IMR-90 (cell line): ENCODE data around the gene CRYZL1. TPM values are rescaled to one million over a fixed set of nuclear protein-coding genes. Genes with fewer than 3 reads are reported as not detected.
A peak's percentile ranks its signal among the peaks of the same experiment; 100 is the strongest.

Experiments used
- ATAC-seq: fragments of 200-7000 bp; cut with Tn5 transposase; 2 replicates; pipeline ENCODE4 v1.9.1; 2020; ENCODE audit warnings: low read depth, mild to moderate bottlenecking, moderate library complexity
- BruUV-seq: library from RNA; stranded (reverse); fragments of 400-500 nt; replicated peaks from 2 replicates; lab custom pipeline; 2021; lab: Mats Ljungman, UMichigan
- CTCF ChIA-PET: fragments of 300-600 bp; formaldehyde crosslinking; extraction: SDS; loops from one replicate; lab custom pipeline; 2021; ENCODE audit warnings: antibody characterized with exemption; lab: Yijun Ruan, JAX
- POLR2A ChIA-PET: fragments of 300-600 bp; sonication (Branson Sonifier 250); formaldehyde crosslinking; loops from one replicate; lab custom pipeline; 2022; ENCODE audit warnings: antibody characterized with exemption; ENCODE audit not compliant: unreplicated experiment; lab: Charles Lee
- DNase-seq: peaks from one replicate; pipeline ENCODE4 v3.0.0; 2013
- H2AFZ ChIP-seq: replicated peaks from 2 replicates; pipeline ENCODE3; 2013; ENCODE audit warnings: low read length, mild to moderate bottlenecking; ENCODE audit not compliant: poor library complexity
- H2AK5ac ChIP-seq: 2 replicates; pipeline ENCODE4 v1.6.1; 2013; ENCODE audit warnings: low read depth, low read length, inconsistent platforms
- H2AK9ac ChIP-seq: replicated peaks from 2 replicates; pipeline ENCODE3; 2013; ENCODE audit warnings: mild to moderate bottlenecking, low read depth, low read length, moderate library complexity; ENCODE audit not compliant: poor library complexity
- H2BK120ac ChIP-seq: 2 replicates; pipeline ENCODE4 v1.6.1; 2013; ENCODE audit warnings: low read depth, low read length, inconsistent platforms
- H2BK15ac ChIP-seq: 3 replicates; pipeline ENCODE4 v1.6.1; 2013; ENCODE audit warnings: low read depth, low read length, inconsistent platforms
- H2BK20ac ChIP-seq: 2 replicates; pipeline ENCODE4 v1.6.1; 2013; ENCODE audit warnings: low read depth, mild to moderate bottlenecking, inconsistent platforms, low read length, moderate library complexity
- H2BK5ac ChIP-seq: 2 replicates; pipeline ENCODE4 v1.6.1; 2013; ENCODE audit warnings: mild to moderate bottlenecking, low read depth, low read length, inconsistent platforms; ENCODE audit not compliant: poor library complexity, severe bottlenecking
- H3K14ac ChIP-seq: replicated peaks from 2 replicates; pipeline ENCODE4 v1.6.1; 2013; ENCODE audit warnings: low read depth, low read length, inconsistent platforms
- H3K18ac ChIP-seq: 2 replicates; pipeline ENCODE4 v1.6.1; 2013; ENCODE audit warnings: low read depth, low read length, control low read depth
- H3K23ac ChIP-seq: 2 replicates; pipeline ENCODE4 v1.6.1; 2013; ENCODE audit warnings: low read depth, low read length, inconsistent platforms
- H3K27ac ChIP-seq: 2 replicates; pipeline ENCODE4 v1.5.1; 2013; ENCODE audit warnings: mild to moderate bottlenecking, control low read depth, low read length; ENCODE audit not compliant: insufficient read depth
- H3K27me3 ChIP-seq: 2 replicates; pipeline ENCODE4 v1.6.1; 2013; ENCODE audit warnings: low read length; ENCODE audit not compliant: control insufficient read depth, insufficient read depth
- H3K36me3 ChIP-seq: 2 replicates; pipeline ENCODE4 v1.6.1; 2013; ENCODE audit warnings: low read length, mixed read lengths; ENCODE audit not compliant: control insufficient read depth, insufficient read depth
- H3K4ac ChIP-seq: 2 replicates; pipeline ENCODE4 v1.6.1; 2013; ENCODE audit warnings: low read depth, low read length, inconsistent platforms
- H3K4me1 ChIP-seq: 2 replicates; pipeline ENCODE4 v1.6.1; 2013; ENCODE audit warnings: low read length, mixed read lengths; ENCODE audit not compliant: control insufficient read depth, insufficient read depth
- H3K4me2 ChIP-seq: 2 replicates; pipeline ENCODE4 v1.6.1; 2013; ENCODE audit warnings: low read depth, mild to moderate bottlenecking, control low read depth, low read length, moderate library complexity
- H3K4me3 ChIP-seq: 2 replicates; pipeline ENCODE4 v1.5.1; 2013; ENCODE audit warnings: low read depth, mild to moderate bottlenecking, control low read depth, low read length, moderate library complexity; ENCODE audit not compliant: insufficient read depth
- H3K56ac ChIP-seq: 2 replicates; pipeline ENCODE4 v1.6.1; 2013; ENCODE audit warnings: low read length, inconsistent platforms; ENCODE audit not compliant: insufficient read depth; ENCODE audit errors: extremely low read depth
- H3K79me1 ChIP-seq, 2 experiments: 2 replicates each; pipeline ENCODE4 v1.6.1; 2013; ENCODE audit warnings: low read length in 2 of 2, inconsistent platforms in 1 of 2, low read depth in 1 of 2
- H3K9ac ChIP-seq: 2 replicates; pipeline ENCODE4 v1.6.1; 2013; ENCODE audit warnings: low read depth, low read length, control low read depth
- H3K9me1 ChIP-seq: 2 replicates; pipeline ENCODE4 v1.6.1; 2013; ENCODE audit warnings: low read length, inconsistent platforms; ENCODE audit not compliant: insufficient read depth
- H3K9me3 ChIP-seq: 2 replicates; pipeline ENCODE4 v1.6.1; 2013; ENCODE audit warnings: low read length; ENCODE audit not compliant: control insufficient read depth, insufficient read depth
- H4K20me1 ChIP-seq: 2 replicates; pipeline ENCODE4 v1.6.1; 2013; ENCODE audit warnings: low read length, inconsistent platforms; ENCODE audit not compliant: insufficient read depth
- H4K5ac ChIP-seq: 2 replicates; pipeline ENCODE4 v1.6.1; 2013; ENCODE audit warnings: mild to moderate bottlenecking, low read depth, low read length, control low read depth
- H4K8ac ChIP-seq, 2 experiments: 2 replicates each; pipeline ENCODE4 v1.6.1; 2013; ENCODE audit warnings: low read depth in 2 of 2, low read length in 2 of 2, control low read depth in 1 of 2, inconsistent platforms in 1 of 2
- H4K91ac ChIP-seq: 2 replicates; pipeline ENCODE4 v1.6.1; 2013; ENCODE audit warnings: low read depth, low read length, inconsistent platforms; ENCODE audit not compliant: insufficient read depth
- BHLHE40 ChIP-seq: fragments of 150-350 bp; IDR thresholded peaks from 2 replicates; pipeline ENCODE4 v1.6.1; 2016; ENCODE audit warnings: mild to moderate bottlenecking, low read depth, low read length
- CHD1 ChIP-seq: IDR thresholded peaks from 2 replicates; pipeline ENCODE4 v1.6.1; 2012; ENCODE audit warnings: low read depth, low read length, improper control_type of control experiment
- FOS ChIP-seq: fragments of 150-350 bp; IDR thresholded peaks from 2 replicates; pipeline ENCODE4 v1.6.1; 2016; ENCODE audit warnings: low read depth, low read length
- MAFK ChIP-seq: IDR thresholded peaks from 2 replicates; pipeline ENCODE4 v1.6.1; 2012; ENCODE audit warnings: low read depth, low read length, improper control_type of control experiment
- MAZ ChIP-seq: IDR thresholded peaks from 2 replicates; pipeline ENCODE4 v1.6.1; 2012; ENCODE audit warnings: low read depth, mild to moderate bottlenecking, low read length, improper control_type of control experiment, moderate library complexity, borderline replicate concordance
- MXI1 ChIP-seq: IDR thresholded peaks from 2 replicates; pipeline ENCODE4 v1.6.1; 2012; ENCODE audit warnings: low read depth, mild to moderate bottlenecking, low read length, moderate library complexity, borderline replicate concordance
- NFE2L2 ChIP-seq: fragments of 150-350 bp; IDR thresholded peaks from 2 replicates; pipeline ENCODE4 v1.6.1; 2016; ENCODE audit warnings: low read depth, mild to moderate bottlenecking, low read length
- RAD21 ChIP-seq: IDR thresholded peaks from 2 replicates; pipeline ENCODE4 v1.6.1; 2012; ENCODE audit warnings: low read length, improper control_type of control experiment
- RCOR1 ChIP-seq: IDR thresholded peaks from 2 replicates; pipeline ENCODE4 v1.6.1; 2012; ENCODE audit warnings: mild to moderate bottlenecking, low read length, improper control_type of control experiment; ENCODE audit not compliant: insufficient replicate concordance
- RFX5 ChIP-seq: IDR thresholded peaks from 2 replicates; pipeline ENCODE4 v1.8.0; 2012; ENCODE audit warnings: low read depth, mild to moderate bottlenecking, low read length, moderate library complexity
- SMC3 ChIP-seq: fragments of 150-350 bp; IDR thresholded peaks from 2 replicates; pipeline ENCODE4 v1.6.1; 2016; ENCODE audit warnings: low read depth, mild to moderate bottlenecking, antibody characterized with exemption, low read length, moderate library complexity
- WGBS, 2 experiments: methylation state at CpG; one replicate each; pipeline versions ENCODE4 v1.1.5 to v1.1.7; 2013; ENCODE audit warnings: missing lambda C conversion rate in 2 of 2; ENCODE audit not compliant: insufficient read length in 1 of 2; ENCODE audit errors: extremely low coverage in 2 of 2; 5-methylcytosine and 5-hydroxymethylcytosine counted together
- dilution Hi-C: fragments of 300-500 bp; cut with HindIII; formaldehyde crosslinking; loops from one replicate; pipeline ENCODE4 v1.14.3; 2018; ENCODE audit warnings: low sequenced_read_pairs; ENCODE audit not compliant: unreplicated experiment
- in situ Hi-C: fragments of 300-500 bp; cut with MboI; formaldehyde crosslinking; loops from 3 replicates; pipeline ENCODE4 v1.14.3; 2019; ENCODE audit warnings: low sequenced_read_pairs, inconsistent platforms, mixed read lengths
- intact Hi-C: fragments of 100-400 bp; cut with micrococcal nuclease; formaldehyde crosslinking; loops from 2 replicates; pipeline ENCODE4 v1.10.0; 2022
- polyA plus RNA-seq, 3 experiments: library from polyadenylated mRNA; depleted of rRNA; stranded (reverse); fragments of >200 nt; gene quantifications; 2 replicates each; pipeline ENCODE4 v1.2.3, GENCODE V29; 2012; ENCODE audit warnings: low replicate concordance in 1 of 3
- total RNA-seq: library from RNA; depleted of rRNA; stranded (reverse); fragments of >200 nt; gene quantifications from 2 replicates; pipeline ENCODE4 v1.2.3, GENCODE V29; 2012
- TF ChIP-seq, protein P1 (sequence below): conservative IDR thresholded peaks from 2 replicates; pipeline ENCODE4 v1.5.1; 2012; ENCODE audit warnings: mild to moderate bottlenecking, low read depth, low read length, improper control_type of control experiment
- TF ChIP-seq, protein P2 (sequence below): fragments of 150-350 bp; IDR thresholded peaks from 2 replicates; pipeline ENCODE4 v1.6.1; 2017; ENCODE audit warnings: mild to moderate bottlenecking, antibody characterized with exemption, low read length, low read depth

CRYZL1 gene
- total and polyA plus RNA-seq, 2 of the 4 experiments (the other 2 are of a cell fraction): 19.9 to 28.5 TPM

DNA sequence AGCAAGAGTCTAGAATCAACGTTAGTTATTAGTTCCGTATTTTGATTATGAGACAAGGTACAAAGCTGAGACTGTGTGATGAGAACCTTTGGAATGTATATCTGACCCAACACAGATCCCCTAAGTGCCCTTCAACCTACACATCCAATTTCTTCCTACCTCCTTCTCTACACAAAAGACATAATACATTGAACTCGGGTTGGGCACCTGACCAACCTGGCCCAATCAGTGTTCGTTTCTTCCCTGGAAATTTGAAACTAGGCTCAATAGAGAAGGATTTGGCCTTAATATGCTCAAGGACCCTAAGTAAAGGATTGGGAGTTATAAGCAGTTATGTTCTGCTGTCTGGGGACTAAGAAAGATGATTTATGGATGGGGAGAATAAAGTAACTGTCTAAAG lies 12.9 kb upstream of the CRYZL1 start:
- CTCF ChIA-PET: interaction anchor here (0.7 kb wide), 1 partner anchor 358 kb away, joined by 4 read pairs; no protein-coding TSS in a partner anchor
- no peak overlapping the region for H3K4me3 ChIP-seq
- peak overlapping the region; percentile 21; the same call in 1 of the 2 replicates for H3K23ac ChIP-seq
- no peaks in the 10 kb centered on the region for H3K9me3 ChIP-seq
- no peak overlapping the region for H3K14ac ChIP-seq
- peaks cover 11% of the 10 kb centered on the region for H3K4me1 ChIP-seq
- no peak overlapping the region for H4K5ac ChIP-seq
- in situ Hi-C loops: no loop called here
- H2BK20ac ChIP-seq: peak overlapping the region; percentile 8; the same call in 1 of the 2 replicates
- peak overlapping the region; percentile 55; the same call in 1 of the 3 replicates for H2BK15ac ChIP-seq
- H2AFZ ChIP-seq: no peak overlapping the region
- H3K4me2 ChIP-seq: no peak overlapping the region
- dilution Hi-C loops: no loop called here
- no peak overlapping the region for H3K18ac ChIP-seq
- WGBS, 2 experiments: no CpG with 5 or more reads among the region's 4 CpGs
- peak overlapping the region; percentile 41; the same call in 1 of the 2 replicates for H3K4ac ChIP-seq
- peak overlapping the region; percentile 36 for H2BK5ac ChIP-seq
- DNase-seq (no peak), ATAC-seq (no peak)
- no peak overlapping the region for H4K91ac ChIP-seq
- no peak overlapping the region for H3K9ac ChIP-seq
- no peak overlapping the region for H4K8ac ChIP-seq
- peaks cover 17% of the 10 kb centered on the region for H3K9me1 ChIP-seq
- H2AK5ac ChIP-seq: peak overlapping the region; percentile 9; the same call in 1 of the 2 replicates
- intact Hi-C loops: loop anchor here (2.0 kb wide), 1 partner anchor 30 kb away; no protein-coding TSS in a partner anchor
- H3K56ac ChIP-seq: no peak overlapping the region
- peaks cover 44 to 73% of the 10 kb centered on the region in 2 experiments for H3K79me1 ChIP-seq
- H3K27ac ChIP-seq: no peak overlapping the region
- peaks cover 20% of the 10 kb centered on the region; the same call in 1 of the 2 replicates for H4K20me1 ChIP-seq
- no TSS peak for BruUV-seq
- TF ChIP-seq MAFK (no peak), BHLHE40 (no peak), MAZ (no peak), CHD1 (no peak), RCOR1 (no peak), RAD21 (no peak), SMC3 (no peak), RFX5 (no peak), MXI1 (no peak), NFE2L2 (no peak), FOS (no peak)
- TF ChIP-seq, protein P1, sequence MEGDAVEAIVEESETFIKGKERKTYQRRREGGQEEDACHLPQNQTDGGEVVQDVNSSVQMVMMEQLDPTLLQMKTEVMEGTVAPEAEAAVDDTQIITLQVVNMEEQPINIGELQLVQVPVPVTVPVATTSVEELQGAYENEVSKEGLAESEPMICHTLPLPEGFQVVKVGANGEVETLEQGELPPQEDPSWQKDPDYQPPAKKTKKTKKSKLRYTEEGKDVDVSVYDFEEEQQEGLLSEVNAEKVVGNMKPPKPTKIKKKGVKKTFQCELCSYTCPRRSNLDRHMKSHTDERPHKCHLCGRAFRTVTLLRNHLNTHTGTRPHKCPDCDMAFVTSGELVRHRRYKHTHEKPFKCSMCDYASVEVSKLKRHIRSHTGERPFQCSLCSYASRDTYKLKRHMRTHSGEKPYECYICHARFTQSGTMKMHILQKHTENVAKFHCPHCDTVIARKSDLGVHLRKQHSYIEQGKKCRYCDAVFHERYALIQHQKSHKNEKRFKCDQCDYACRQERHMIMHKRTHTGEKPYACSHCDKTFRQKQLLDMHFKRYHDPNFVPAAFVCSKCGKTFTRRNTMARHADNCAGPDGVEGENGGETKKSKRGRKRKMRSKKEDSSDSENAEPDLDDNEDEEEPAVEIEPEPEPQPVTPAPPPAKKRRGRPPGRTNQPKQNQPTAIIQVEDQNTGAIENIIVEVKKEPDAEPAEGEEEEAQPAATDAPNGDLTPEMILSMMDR: no peak
- TF ChIP-seq, protein P2, sequence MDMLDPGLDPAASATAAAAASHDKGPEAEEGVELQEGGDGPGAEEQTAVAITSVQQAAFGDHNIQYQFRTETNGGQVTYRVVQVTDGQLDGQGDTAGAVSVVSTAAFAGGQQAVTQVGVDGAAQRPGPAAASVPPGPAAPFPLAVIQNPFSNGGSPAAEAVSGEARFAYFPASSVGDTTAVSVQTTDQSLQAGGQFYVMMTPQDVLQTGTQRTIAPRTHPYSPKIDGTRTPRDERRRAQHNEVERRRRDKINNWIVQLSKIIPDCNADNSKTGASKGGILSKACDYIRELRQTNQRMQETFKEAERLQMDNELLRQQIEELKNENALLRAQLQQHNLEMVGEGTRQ: no peak; the same call in 1 of the 2 replicates
- H2BK120ac ChIP-seq: peak overlapping the region; percentile 4; the same call in 1 of the 2 replicates
- no peak overlapping the region for H2AK9ac ChIP-seq
- POLR2A ChIA-PET: interaction anchor here (0.6 kb wide), 1 partner anchor 16 kb away, joined by 3 read pairs; no protein-coding TSS in a partner anchor
- no peaks in the 10 kb centered on the region; the same call in 1 of the 2 replicates for H3K36me3 ChIP-seq
- no peaks in the 10 kb centered on the region for H3K27me3 ChIP-seq
